Measurements from ENCODE around the gene SIPA1L2.
A peak's percentile ranks its signal among the peaks of the same experiment; 100 is the strongest.

SIPA1L2 gene

DNA sequence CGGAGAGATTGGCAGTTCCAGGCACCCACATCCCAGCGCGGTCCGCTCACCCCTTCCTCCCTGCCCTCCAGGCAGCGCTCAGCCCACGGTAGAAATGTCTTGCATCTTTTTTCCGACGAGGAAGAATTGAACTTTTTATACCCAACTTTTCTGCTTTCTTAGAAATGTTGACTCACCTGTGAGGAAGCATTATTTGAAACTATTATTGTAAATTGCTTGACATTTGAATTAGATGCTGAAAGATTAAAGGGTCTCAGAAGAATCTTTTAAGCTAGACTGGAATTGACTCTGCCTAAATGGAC, 912 bp upstream of the SIPA1L2 start:
- TF ChIP-seq, protein P1, sequence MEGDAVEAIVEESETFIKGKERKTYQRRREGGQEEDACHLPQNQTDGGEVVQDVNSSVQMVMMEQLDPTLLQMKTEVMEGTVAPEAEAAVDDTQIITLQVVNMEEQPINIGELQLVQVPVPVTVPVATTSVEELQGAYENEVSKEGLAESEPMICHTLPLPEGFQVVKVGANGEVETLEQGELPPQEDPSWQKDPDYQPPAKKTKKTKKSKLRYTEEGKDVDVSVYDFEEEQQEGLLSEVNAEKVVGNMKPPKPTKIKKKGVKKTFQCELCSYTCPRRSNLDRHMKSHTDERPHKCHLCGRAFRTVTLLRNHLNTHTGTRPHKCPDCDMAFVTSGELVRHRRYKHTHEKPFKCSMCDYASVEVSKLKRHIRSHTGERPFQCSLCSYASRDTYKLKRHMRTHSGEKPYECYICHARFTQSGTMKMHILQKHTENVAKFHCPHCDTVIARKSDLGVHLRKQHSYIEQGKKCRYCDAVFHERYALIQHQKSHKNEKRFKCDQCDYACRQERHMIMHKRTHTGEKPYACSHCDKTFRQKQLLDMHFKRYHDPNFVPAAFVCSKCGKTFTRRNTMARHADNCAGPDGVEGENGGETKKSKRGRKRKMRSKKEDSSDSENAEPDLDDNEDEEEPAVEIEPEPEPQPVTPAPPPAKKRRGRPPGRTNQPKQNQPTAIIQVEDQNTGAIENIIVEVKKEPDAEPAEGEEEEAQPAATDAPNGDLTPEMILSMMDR (IDR thresholded peaks at IDR 0.05; ENCODE audit: insufficient read depth, low read depth, low read length, missing control alignments): no peak
- DNase-seq (ENCODE audit: low read depth): no peak
- H3K4me3 ChIP-seq (ENCODE audit: low read length): peak overlapping the region; percentile 64

DNA sequence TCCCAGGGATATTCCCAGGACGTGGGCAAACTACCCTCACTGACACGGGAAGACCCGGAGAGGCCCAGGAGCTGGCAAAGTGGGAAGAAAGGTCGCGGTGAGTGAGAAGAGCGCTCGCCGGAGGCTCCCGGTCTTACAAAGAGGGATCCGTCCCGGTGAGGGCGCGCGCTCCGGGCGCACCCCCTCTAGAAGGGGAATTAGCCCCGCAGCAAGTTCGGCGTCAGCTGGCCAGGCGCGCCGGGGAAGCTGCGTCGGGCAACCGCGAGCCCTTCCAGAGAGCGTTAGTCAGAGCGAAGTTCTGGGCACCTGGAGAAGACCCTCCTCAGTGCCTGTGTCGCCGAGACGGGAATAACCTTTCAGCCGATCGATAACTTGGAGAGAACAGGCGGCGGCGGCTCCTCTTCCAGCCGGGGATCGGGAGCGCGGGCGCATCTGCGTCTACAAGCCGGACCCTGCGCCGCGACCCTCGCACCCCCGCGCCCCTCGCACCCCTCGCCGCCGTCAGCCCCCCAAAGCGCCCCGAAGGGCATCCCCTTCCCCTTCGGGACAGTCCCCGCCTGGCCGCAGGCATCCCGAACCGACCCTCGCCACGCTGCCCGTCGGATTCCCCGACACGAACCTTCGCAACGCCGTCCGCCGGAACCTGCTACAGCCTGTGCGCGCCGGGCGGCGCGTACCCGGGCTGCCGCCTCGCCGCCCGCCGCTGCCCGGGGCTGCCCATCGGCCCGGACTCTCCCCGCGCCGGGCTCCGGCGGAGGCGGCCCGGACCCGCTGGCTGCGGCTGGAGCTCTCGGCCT, 485 bp downstream of the SIPA1L2 start:
- H3K4me3 ChIP-seq (ENCODE audit: low read length): peak overlapping the region; percentile 74
- DNase-seq (ENCODE audit: low read depth): peak; percentile 37

DNA sequence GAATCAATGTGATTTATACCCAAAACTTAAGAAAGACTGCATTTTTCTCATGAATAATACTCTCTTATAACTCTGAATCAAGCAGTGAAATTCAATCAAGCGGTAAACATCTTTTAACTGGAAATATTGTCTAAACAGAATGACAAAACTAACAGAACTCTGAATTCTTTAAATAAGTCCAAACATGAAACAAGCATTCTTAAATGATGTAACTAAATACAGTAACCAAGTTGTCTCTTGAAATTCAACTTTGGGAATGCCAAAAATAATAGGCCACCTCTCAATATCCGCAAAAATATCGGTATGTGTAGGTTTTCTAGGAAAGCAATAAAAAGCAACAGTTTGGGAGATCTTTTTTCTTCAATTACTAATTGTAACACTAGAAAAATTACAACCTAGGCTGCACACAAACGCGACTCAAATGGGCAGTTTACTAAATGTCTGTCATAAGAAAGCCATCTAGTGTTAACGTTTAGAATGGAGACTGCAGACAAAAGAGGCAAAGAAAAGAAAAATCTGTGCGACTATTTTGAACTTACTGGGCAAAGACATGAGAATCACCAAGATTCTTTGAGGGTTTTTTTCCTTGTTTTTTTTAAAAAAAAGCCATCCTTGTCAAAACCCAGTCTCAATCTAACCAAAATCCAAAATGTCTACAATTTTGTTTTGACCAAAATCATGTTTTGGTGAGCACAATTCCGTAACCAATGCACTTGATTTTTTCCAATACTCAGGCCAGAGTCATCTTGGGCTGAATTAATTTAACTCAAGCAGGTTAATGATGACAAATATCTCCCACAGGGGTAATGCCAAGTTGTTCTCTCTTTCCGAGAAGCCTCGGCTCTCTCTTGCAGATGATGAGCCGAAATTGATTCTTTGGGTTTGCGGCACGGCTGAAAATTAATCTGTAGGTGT, 1.3 kb downstream of the SIPA1L2 start:
- peak overlapping the region; percentile 74 for H3K4me3 ChIP-seq (ENCODE audit: low read length)
- peak; percentile 42 for DNase-seq (ENCODE audit: low read depth)
- TF ChIP-seq, protein P1 (IDR thresholded peaks at IDR 0.05; ENCODE audit: insufficient read depth, low read depth, low read length, missing control alignments): peak; percentile 51

More for the DNA sequence above, 485 bp downstream of the SIPA1L2 start:
- TF ChIP-seq, protein P1 (IDR thresholded peaks at IDR 0.05; ENCODE audit: insufficient read depth, low read depth, low read length, missing control alignments): no peak

DNA sequence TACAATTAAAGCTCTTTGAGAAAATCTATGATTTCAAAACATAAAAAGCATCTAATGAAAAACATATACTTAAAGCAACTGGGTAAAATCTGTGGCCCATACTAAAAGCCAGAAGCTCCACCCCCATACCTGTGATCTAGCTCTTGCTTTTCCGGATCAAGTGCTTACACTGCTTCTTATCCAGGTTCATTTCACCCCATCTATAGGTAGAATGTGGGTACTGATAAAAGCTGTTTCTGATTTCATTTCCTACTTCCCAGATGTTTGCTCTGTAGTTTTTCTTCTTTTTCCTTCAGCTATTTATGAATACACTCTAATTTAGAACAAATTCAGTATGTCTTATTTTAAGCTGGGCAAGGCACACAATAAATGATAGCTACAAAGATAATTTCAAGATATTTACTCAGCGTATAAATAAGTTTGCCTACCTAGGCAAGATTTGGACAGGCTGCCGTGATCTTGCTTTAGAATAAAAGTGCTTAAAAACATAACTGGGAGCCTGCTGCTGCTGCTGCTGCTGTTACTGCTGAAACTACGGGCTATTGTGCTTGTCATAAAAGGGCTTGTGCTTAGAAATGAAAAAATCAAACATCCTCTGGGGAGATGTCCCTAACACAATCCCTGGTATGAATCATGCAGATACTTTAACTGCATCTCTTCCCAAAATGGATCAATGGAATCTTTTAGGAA, 2.1 kb downstream of the SIPA1L2 start:
- TF ChIP-seq, protein P1 (IDR thresholded peaks at IDR 0.05; ENCODE audit: insufficient read depth, low read depth, low read length, missing control alignments): peak; percentile 76
- peak overlapping the region; percentile 74 for H3K4me3 ChIP-seq (ENCODE audit: low read length)

DNA sequence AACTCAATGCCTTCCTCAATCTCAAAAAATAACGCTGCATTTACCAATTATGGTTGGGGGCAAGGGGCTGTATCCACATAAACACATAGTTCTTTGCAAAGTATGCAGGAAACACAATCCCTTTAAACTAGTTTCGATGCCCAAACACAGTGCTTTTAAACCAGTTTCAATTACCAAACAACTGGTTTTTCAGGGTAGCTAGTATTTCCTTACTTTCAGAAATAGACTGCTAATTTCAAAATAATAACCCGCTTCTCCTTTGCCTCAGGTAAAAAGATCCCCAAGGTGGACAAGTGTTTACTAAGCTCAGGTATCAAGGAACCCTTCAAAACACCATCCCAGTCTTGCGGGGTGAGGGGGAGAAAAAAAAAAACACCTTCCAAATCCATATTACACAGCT, 2.8 kb downstream of the SIPA1L2 start:
- TF ChIP-seq, protein P1 (IDR thresholded peaks at IDR 0.05; ENCODE audit: insufficient read depth, low read depth, low read length, missing control alignments): no peak
- peak overlapping the region; percentile 30 for H3K4me3 ChIP-seq (ENCODE audit: low read length)
- DNase-seq (ENCODE audit: low read depth): peak; percentile 37

More for the DNA sequence above, 2.1 kb downstream of the SIPA1L2 start:
- peak; percentile 86 for DNase-seq (ENCODE audit: low read depth)

DNA sequence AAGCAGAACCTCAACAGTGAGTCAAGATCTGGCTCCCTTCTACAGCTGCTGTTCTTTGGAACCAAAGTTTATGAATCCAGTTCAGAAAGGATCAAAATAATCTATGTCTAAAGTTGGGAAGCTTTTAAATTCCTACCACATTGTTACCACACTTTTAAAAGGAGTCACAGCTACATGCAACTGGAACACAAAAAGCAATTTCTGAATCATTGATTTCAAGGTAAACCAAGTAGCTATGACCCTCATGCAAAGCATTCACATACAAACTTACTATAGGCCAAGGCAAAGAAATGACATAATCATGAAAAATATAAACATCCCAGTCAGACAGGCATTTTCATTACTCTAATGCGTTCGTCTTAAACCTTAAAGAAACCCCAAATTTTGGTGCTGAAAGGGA, 3.5 kb downstream of the SIPA1L2 start:
- no peak overlapping the region for H3K4me3 ChIP-seq (ENCODE audit: low read length)
- DNase-seq (ENCODE audit: low read depth): no peak
- TF ChIP-seq, protein P1 (IDR thresholded peaks at IDR 0.05; ENCODE audit: insufficient read depth, low read depth, low read length, missing control alignments): no peak

Measured in epithelial cell of esophagus (primary cell).